Measurements from ENCODE around the gene CCDC7. TPM values are rescaled to one million over a fixed set of nuclear protein-coding genes. Genes with fewer than 3 reads are reported as not detected.
"Not testable (repeated sequence)": the region's sequence is repeated elsewhere in the genome, so short reads cannot be mapped to it uniquely, and the experiment has no call there.

The CCDC7 gene
- total RNA-seq, 1 donor from 2014 or later: 22.8 TPM

DNA sequence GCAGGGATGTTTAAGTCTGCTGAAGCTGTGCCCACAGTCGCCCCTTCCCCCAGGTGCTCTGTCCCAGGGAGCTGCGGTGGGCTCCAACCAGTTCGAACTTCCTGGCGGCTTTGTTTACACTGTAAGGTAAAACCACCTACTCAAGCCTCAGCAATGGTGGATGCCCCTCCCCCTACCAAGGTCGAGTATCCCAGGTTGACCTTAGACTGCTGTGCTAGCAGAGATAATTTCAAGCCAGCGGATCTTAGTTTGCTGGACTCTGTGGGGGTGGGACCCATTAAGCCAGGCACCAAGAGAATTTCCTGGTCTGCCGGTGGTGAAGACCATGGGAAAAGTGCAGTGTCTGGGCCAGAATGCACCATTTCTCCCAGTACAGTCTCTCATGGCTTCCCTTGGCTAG, 56.0 kb downstream of the CCDC7 start:
- DNase-seq: no peak
- TF ChIP-seq, protein P1, sequence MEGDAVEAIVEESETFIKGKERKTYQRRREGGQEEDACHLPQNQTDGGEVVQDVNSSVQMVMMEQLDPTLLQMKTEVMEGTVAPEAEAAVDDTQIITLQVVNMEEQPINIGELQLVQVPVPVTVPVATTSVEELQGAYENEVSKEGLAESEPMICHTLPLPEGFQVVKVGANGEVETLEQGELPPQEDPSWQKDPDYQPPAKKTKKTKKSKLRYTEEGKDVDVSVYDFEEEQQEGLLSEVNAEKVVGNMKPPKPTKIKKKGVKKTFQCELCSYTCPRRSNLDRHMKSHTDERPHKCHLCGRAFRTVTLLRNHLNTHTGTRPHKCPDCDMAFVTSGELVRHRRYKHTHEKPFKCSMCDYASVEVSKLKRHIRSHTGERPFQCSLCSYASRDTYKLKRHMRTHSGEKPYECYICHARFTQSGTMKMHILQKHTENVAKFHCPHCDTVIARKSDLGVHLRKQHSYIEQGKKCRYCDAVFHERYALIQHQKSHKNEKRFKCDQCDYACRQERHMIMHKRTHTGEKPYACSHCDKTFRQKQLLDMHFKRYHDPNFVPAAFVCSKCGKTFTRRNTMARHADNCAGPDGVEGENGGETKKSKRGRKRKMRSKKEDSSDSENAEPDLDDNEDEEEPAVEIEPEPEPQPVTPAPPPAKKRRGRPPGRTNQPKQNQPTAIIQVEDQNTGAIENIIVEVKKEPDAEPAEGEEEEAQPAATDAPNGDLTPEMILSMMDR (IDR thresholded peaks at IDR 0.05): no peak
- H3K27ac ChIP-seq: no peak overlapping the region

GRCh38 chr10:32505762-32506420, 60.0 kb downstream of the CCDC7 start:
- intact Hi-C loops (cut with DNase I); H3K27me3 ChIP-seq (ENCODE audit: low read depth); H3K4me1 ChIP-seq; H3K27ac ChIP-seq; H3K4me3 ChIP-seq; H3K9me3 ChIP-seq; ATAC-seq; H3K36me3 ChIP-seq; DNase-seq: not testable (repeated sequence)

More for the DNA sequence above, 56.0 kb downstream of the CCDC7 start:
- no peaks in the 10 kb centered on the region for H3K9me3 ChIP-seq
- no peaks in the 10 kb centered on the region for H3K27me3 ChIP-seq (ENCODE audit: low read depth)
- no peaks in the 10 kb centered on the region for H3K4me1 ChIP-seq
- no peak overlapping the region for H3K4me3 ChIP-seq
- ATAC-seq: no peak
- H3K36me3 ChIP-seq: peaks cover 5% of the 10 kb centered on the region
- intact Hi-C loops (cut with DNase I): no loop called here

DNA sequence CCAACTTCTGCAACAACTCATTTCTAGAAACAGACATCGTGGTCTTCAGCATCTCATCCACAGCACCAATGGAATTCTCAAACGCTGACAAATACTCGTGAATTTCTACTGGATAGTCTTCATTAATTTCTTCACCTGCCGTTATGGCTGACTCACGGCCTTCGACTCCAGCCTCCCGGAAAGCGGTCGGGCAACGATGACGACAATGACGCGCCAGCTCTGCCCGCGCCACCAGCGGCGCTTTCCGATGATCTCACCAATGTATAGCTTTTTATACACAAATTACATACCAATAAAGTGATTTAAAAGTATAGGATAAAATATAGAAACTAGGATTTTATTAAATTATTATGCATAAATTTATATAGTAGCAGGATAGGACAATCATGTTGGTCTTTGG, 65.7 kb downstream of the CCDC7 start:
- TF ChIP-seq, protein P1 (IDR thresholded peaks at IDR 0.05): no peak
- H3K9me3 ChIP-seq: no peaks in the 10 kb centered on the region
- no peak overlapping the region for H3K27ac ChIP-seq
- H3K4me3 ChIP-seq: no peak overlapping the region
- DNase-seq (no peak), ATAC-seq (no peak)
- intact Hi-C loops (cut with DNase I): no loop called here
- H3K27me3 ChIP-seq (ENCODE audit: low read depth): no peaks in the 10 kb centered on the region
- peaks cover 4% of the 10 kb centered on the region for H3K36me3 ChIP-seq
- H3K4me1 ChIP-seq: no peaks in the 10 kb centered on the region

DNA sequence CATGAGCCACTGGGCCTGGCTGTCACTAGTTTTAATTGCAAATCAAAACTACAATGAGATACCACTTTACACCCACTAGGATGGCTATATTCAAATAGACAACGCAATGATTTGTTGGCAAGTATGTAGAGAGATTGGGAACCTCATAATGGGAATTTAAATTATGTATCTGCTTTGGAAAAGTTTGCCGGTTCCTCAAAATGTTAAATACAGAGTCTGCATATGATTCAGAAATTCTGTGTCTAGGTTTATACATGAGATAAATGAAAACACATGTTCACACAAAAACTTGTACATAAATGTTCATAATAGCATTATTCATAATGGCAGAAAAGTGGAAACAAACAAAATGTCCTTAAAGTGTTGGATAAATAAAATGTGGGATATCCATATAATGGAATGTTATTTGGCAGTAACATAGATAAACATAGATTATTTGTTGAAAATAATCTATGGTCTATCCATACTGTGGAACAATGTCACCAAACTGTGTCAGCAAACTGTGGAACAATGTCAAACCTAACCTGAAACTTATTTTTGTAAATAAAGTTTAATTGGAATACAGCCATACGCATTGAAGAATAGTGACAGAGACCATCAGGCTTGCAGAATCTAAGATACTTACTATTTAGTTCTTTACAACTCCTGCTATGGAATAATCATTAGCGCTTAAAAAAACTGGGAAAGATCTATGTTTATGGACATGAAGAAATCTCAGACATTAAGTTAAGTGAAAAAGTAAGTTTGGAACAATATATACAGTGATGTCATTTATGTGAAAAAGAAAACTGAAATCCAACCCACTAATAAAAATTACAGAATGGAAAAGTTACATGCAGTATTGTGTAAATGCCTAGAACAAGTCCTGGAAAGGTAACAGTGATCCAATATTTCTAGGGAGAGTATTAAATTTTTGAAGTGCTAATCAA, 70.9 kb downstream of the CCDC7 start:
- intact Hi-C loops (cut with DNase I): no loop called here
- Histone ChIP-seq H3K27ac (no peak overlapping the region), H3K4me3 (no peak overlapping the region), H3K27me3 (ENCODE audit: low read depth) (no peaks in the 10 kb centered on the region), H3K9me3 (peaks cover 20% of the 10 kb centered on the region), H3K36me3 (peaks cover 4% of the 10 kb centered on the region), H3K4me1 (no peaks in the 10 kb centered on the region)
- TF ChIP-seq, protein P1 (IDR thresholded peaks at IDR 0.05): no peak
- no peak for ATAC-seq
- no peak for DNase-seq

GRCh38 chr10:32530231-32530630, 84.3 kb downstream of the CCDC7 start:
- ATAC-seq (no peak), DNase-seq (no peak)
- Histone ChIP-seq H3K27ac (no peak overlapping the region), H3K4me3 (no peak overlapping the region), H3K27me3 (ENCODE audit: low read depth) (no peaks in the 10 kb centered on the region), H3K9me3 (peaks cover 8% of the 10 kb centered on the region), H3K36me3 (no peaks in the 10 kb centered on the region), H3K4me1 (no peaks in the 10 kb centered on the region)
- intact Hi-C loops (cut with DNase I): no loop called here
- TF ChIP-seq, protein P1 (IDR thresholded peaks at IDR 0.05): no peak

- intact Hi-C loops (cut with DNase I): no loop called here
- no peaks in the 10 kb centered on the region for H3K4me1 ChIP-seq
- H3K27me3 ChIP-seq (ENCODE audit: low read depth): no peaks in the 10 kb centered on the region
- TF ChIP-seq, protein P1 (IDR thresholded peaks at IDR 0.05): no peak
- H3K27ac ChIP-seq: no peak overlapping the region
- H3K4me3 ChIP-seq: no peak overlapping the region
- H3K9me3 ChIP-seq: peaks cover 8% of the 10 kb centered on the region
- H3K36me3 ChIP-seq: no peaks in the 10 kb centered on the region
- no peak for ATAC-seq
- DNase-seq: no peak
Measured at GRCh38 chr10:32538256-32538655, 92.3 kb downstream of the CCDC7 start.
